ENCODE results near the gene GANAB. TPM values are rescaled to one million over a fixed set of nuclear protein-coding genes. Genes with fewer than 3 reads are reported as not detected.

GANAB gene
- total RNA-seq, 1 donor from 2014 or later = 383 TPM

- no peak for DNase-seq (ENCODE audit: low spot score)
- Mint-ChIP-seq H3K9me3 (ENCODE audit: unreplicated experiment) (no peaks in the 10 kb centered on the region), H3K27ac (ENCODE audit: unreplicated experiment) (peak overlapping the region; percentile 57), H3K4me3 (ENCODE audit: unreplicated experiment) (peak overlapping the region; percentile 47), H3K27me3 (ENCODE audit: unreplicated experiment) (peaks cover 17% of the 10 kb centered on the region), H3K4me1 (ENCODE audit: unreplicated experiment) (peaks cover 24% of the 10 kb centered on the region), H3K36me3 (ENCODE audit: low read depth, unreplicated experiment) (peaks cover 35% of the 10 kb centered on the region)
- no peak for TF ChIP-seq CTCF (IDR thresholded peaks at IDR 0.05; ENCODE audit: unreplicated experiment)
Observed at GRCh38 chr11:62644220-62644619, 2.2 kb downstream of the GANAB start.

DNA sequence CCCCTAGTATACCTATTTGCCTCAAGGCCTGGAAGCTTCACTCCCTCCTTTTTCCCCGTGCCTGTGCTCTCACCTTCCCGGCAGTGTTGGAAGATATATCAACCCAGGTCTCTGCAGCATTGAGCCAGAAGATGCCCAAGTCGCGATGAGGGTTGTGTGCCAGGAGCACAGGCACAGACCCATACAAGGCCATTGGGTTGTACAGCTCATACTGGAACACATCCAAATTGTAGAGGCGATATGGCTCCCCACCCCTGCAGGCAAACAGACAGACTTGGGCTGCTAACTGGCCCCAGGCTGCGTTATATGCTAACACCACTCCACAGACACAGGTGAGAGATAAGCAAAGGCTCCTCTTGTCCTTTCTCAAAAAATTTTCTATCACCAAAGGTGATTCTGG is 13.9 kb downstream of the GANAB start:
- Mint-ChIP-seq H3K4me3 (ENCODE audit: unreplicated experiment) (peak overlapping the region; percentile 73), H3K36me3 (ENCODE audit: low read depth, unreplicated experiment) (peaks cover 69% of the 10 kb centered on the region), H3K27me3 (ENCODE audit: unreplicated experiment) (peaks cover 10% of the 10 kb centered on the region), H3K4me1 (ENCODE audit: unreplicated experiment) (no peaks in the 10 kb centered on the region), H3K27ac (ENCODE audit: unreplicated experiment) (peak overlapping the region; percentile 78), H3K9me3 (ENCODE audit: unreplicated experiment) (no peaks in the 10 kb centered on the region)
- DNase-seq (ENCODE audit: low spot score) = no peak
- TF ChIP-seq CTCF (IDR thresholded peaks at IDR 0.05; ENCODE audit: unreplicated experiment) = no peak

DNA sequence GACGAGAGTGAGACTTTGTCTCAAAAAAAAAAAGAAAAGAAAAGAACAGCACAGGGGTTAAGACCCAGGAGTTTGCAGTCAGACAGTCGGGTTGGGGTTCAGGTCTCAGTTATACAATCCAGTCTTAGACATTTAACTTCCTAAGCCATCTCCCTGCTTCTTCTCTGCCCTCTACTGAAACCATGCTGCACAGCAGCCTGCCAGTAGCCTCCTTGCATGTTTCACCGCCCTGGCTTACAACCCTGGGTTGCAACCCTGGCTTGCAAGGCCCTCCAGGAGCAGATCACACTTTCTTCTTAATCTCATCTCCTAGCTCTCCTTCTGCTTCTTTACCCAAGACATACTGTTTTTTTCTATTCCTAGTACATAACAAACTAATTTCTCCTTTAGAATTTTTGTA is 18.7 kb downstream of the GANAB start:
- H3K36me3 Mint-ChIP-seq (ENCODE audit: low read depth, unreplicated experiment) = peaks cover 66% of the 10 kb centered on the region
- no peaks in the 10 kb centered on the region for H3K9me3 Mint-ChIP-seq (ENCODE audit: unreplicated experiment)
- H3K4me3 Mint-ChIP-seq (ENCODE audit: unreplicated experiment) = peak overlapping the region; percentile 47
- TF ChIP-seq CTCF (IDR thresholded peaks at IDR 0.05; ENCODE audit: unreplicated experiment) = no peak
- H3K27ac Mint-ChIP-seq (ENCODE audit: unreplicated experiment) = no peak overlapping the region
- DNase-seq (ENCODE audit: low spot score) = no peak
- peaks cover 32% of the 10 kb centered on the region for H3K4me1 Mint-ChIP-seq (ENCODE audit: unreplicated experiment)
- peaks cover 16% of the 10 kb centered on the region for H3K27me3 Mint-ChIP-seq (ENCODE audit: unreplicated experiment)

DNA sequence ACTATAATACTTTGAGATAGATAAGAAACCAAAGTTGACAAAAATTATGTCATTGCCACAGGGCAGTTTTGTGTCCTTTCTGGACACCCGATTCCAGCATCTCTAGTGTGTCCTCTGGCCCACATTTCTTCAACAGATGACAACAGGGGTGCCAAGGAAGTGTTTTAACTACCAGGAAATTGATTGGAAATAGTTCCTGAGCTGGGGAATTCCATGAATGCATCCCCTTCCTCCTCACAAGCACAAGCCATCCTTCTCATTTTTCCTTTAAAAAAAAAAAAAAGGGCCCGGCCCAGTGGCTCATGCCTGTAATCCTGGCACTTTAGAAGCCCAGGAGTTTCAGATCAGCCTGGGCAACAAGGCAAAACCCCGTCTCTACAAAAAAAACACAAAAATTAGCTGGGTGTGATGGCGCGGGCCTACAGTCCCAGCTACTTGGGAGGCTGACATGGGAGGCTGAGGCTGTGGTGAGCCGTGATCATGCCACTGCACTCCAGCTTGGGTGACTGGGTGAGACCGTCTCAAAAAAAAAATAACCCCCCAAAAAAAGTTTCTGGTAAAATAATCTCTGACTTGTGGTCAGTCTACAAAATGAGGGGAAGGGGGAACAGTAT is 23.8 kb downstream of the GANAB start:
- H3K9me3 Mint-ChIP-seq (ENCODE audit: unreplicated experiment) = no peaks in the 10 kb centered on the region
- no peak for DNase-seq (ENCODE audit: low spot score)
- H3K27ac Mint-ChIP-seq (ENCODE audit: unreplicated experiment) = peak overlapping the region; percentile 100
- no peak for TF ChIP-seq CTCF (IDR thresholded peaks at IDR 0.05; ENCODE audit: unreplicated experiment)
- H3K4me1 Mint-ChIP-seq (ENCODE audit: unreplicated experiment) = peaks cover 50% of the 10 kb centered on the region
- H3K27me3 Mint-ChIP-seq (ENCODE audit: unreplicated experiment) = peaks cover 15% of the 10 kb centered on the region
- H3K4me3 Mint-ChIP-seq (ENCODE audit: unreplicated experiment) = peak overlapping the region; percentile 91
- peaks cover 37% of the 10 kb centered on the region for H3K36me3 Mint-ChIP-seq (ENCODE audit: low read depth, unreplicated experiment)

- H3K9me3 Mint-ChIP-seq (ENCODE audit: unreplicated experiment) = no peaks in the 10 kb centered on the region
- peak within 1 kb of the TSS; percentile 100 for H3K27ac Mint-ChIP-seq (ENCODE audit: unreplicated experiment)
- peak; percentile 93 for DNase-seq (ENCODE audit: low spot score)
- peak within 1 kb of the TSS; percentile 93 for H3K4me3 Mint-ChIP-seq (ENCODE audit: unreplicated experiment)
- H3K27me3 Mint-ChIP-seq (ENCODE audit: unreplicated experiment) = peaks cover 15% of the 10 kb centered on the region
- peaks cover 46% of the 10 kb centered on the region for H3K4me1 Mint-ChIP-seq (ENCODE audit: unreplicated experiment)
- H3K36me3 Mint-ChIP-seq (ENCODE audit: low read depth, unreplicated experiment) = peaks cover 31% of the 10 kb centered on the region
- no peak for TF ChIP-seq CTCF (IDR thresholded peaks at IDR 0.05; ENCODE audit: unreplicated experiment)
Observed at GRCh38 chr11:62621567-62622470, 24.6 kb downstream of the GANAB start, which contains the start of gene B3GAT3. B3GAT3 (minus strand) TSS chr11:62621986; CDS start chr11:62621947, 39 bp downstream.

Data from endothelial cell (in vitro differentiated cells).